ENCODE results near the gene C3orf20. TPM values are rescaled to one million over a fixed set of nuclear protein-coding genes. Genes with fewer than 3 reads are reported as not detected.

C3orf20 gene
- total and polyA plus RNA-seq, 9 of the 15 experiments (the other 6 are each of a cell fraction or from before 2014, with no cell fraction given), result 0.04 TPM; not detected in 8

GRCh38 chr3:14730703-14731382 is 55.9 kb downstream of the C3orf20 start:
- no peak overlapping the region for H2AFZ ChIP-seq (ENCODE audit: low read depth, low read length)
- no peaks in the 10 kb centered on the region for H3K36me3 ChIP-seq (ENCODE audit: control insufficient read depth, insufficient read depth, low read length)
- H3K4me1 ChIP-seq (replicated peaks in 1 of 2; ENCODE audit: control insufficient read depth in 2 of 2, insufficient read depth in 2 of 2, low read length in 2 of 2), result no peaks in the 10 kb centered on the region
- no peaks in the 10 kb centered on the region for H3K9me3 ChIP-seq (replicated peaks; ENCODE audit: control insufficient read depth, insufficient read depth, low read depth, low read length)
- 8% methylated on average over 6 of the region's 6 CpGs for WGBS (ENCODE audit: insufficient coverage, low coverage, missing lambda C conversion rate)
- BruUV-seq (replicated peaks), result no TSS peak
- peaks cover 10 to 32% of the 10 kb centered on the region in 2 experiments; a peak in 4 of 5 replicates for H3K27me3 ChIP-seq (ENCODE audit: control insufficient read depth in 2 of 2, insufficient read depth in 2 of 2, low read length in 2 of 2)
- no peak for DNase-seq (ENCODE audit: extremely low read depth in 1 of 4, low spot score in 3 of 4)
- intact Hi-C loops (cut with micrococcal nuclease) (no loop called here), in situ Hi-C loops (cut with MboI) (no loop called here)
- no peak overlapping the region for H3K27ac ChIP-seq (ENCODE audit: extremely low read depth, low read depth, low read length)
- no peaks in the 10 kb centered on the region for H3K79me2 ChIP-seq (ENCODE audit: control insufficient read depth, insufficient read depth, low read length)
- TF ChIP-seq FOSL1 (tag; conservative IDR thresholded peaks at IDR 0.05) (no peak), E2F5 (CRISPR knock-in tag; IDR thresholded peaks at IDR 0.05) (no peak), RAD51 (IDR thresholded peaks at IDR 0.05; ENCODE audit: borderline replicate concordance, low read depth) (no peak), CBFA2T2 (conservative IDR thresholded peaks at IDR 0.05) (no peak), U2AF1 (optimal IDR thresholded peaks at IDR 0.05; ENCODE audit: low read depth, low read length) (no peak), NFYB (IDR thresholded peaks at IDR 0.05; ENCODE audit: extremely low read depth, insufficient read length) (no peak), HMG20A (CRISPR knock-in tag; conservative IDR thresholded peaks at IDR 0.05) (no peak), MTA2 (IDR thresholded peaks at IDR 0.05; ENCODE audit: low read depth) (no peak), ZNF263 (CRISPR knock-in tag; IDR thresholded peaks at IDR 0.05; ENCODE audit: borderline replicate concordance) (no peak), TGIF2 (CRISPR knock-in tag; IDR thresholded peaks at IDR 0.05) (no peak), TAF9B (IDR thresholded peaks at IDR 0.05; ENCODE audit: partially characterized antibody) (no peak), NCOA1 (IDR thresholded peaks at IDR 0.05; ENCODE audit: low read depth) (no peak), ZKSCAN8 (CRISPR knock-in tag; IDR thresholded peaks at IDR 0.05) (no peak)
- TF ChIP-seq, protein P1, sequence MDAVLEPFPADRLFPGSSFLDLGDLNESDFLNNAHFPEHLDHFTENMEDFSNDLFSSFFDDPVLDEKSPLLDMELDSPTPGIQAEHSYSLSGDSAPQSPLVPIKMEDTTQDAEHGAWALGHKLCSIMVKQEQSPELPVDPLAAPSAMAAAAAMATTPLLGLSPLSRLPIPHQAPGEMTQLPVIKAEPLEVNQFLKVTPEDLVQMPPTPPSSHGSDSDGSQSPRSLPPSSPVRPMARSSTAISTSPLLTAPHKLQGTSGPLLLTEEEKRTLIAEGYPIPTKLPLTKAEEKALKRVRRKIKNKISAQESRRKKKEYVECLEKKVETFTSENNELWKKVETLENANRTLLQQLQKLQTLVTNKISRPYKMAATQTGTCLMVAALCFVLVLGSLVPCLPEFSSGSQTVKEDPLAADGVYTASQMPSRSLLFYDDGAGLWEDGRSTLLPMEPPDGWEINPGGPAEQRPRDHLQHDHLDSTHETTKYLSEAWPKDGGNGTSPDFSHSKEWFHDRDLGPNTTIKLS (IDR thresholded peaks at IDR 0.05; ENCODE audit: borderline replicate concordance, low read depth), result no peak
- ATAC-seq, result no peak
- no peak for FAIRE-seq
- CTCF ChIA-PET (ENCODE audit: low intra/inter-chr PET ratio), result no interaction called here
- H3K4me2 ChIP-seq (ENCODE audit: insufficient read depth, low read length), result no peak overlapping the region
- no peaks in the 10 kb centered on the region for H3K9me1 ChIP-seq (ENCODE audit: control insufficient read depth, insufficient read depth, low read length)
- H3K9ac ChIP-seq (ENCODE audit: insufficient read depth in 1 of 2, low read depth in 2 of 2, low read length in 2 of 2), result no peak overlapping the region
- H4K20me1 ChIP-seq (replicated peaks; ENCODE audit: control insufficient read depth, insufficient read depth, low read length), result no peaks in the 10 kb centered on the region
- no peak overlapping the region for H3K4me3 ChIP-seq
- POLR2A ChIA-PET, result no interaction called here
